ENCODE measurements around the gene SDHAF1.

The SDHAF1 gene

GRCh38 chr19:35983177-35983576, 11.8 kb upstream of the SDHAF1 start:
- TF ChIP-seq SPI1 (IDR thresholded peaks at IDR 0.05; ENCODE audit: borderline replicate concordance, low read depth) (no peak), POLR2AphosphoS5 (IDR thresholded peaks at IDR 0.05; ENCODE audit: low read depth) (no peak), GABPA (IDR thresholded peaks at IDR 0.05; ENCODE audit: low read depth) (no peak)
- TF ChIP-seq, protein P1, sequence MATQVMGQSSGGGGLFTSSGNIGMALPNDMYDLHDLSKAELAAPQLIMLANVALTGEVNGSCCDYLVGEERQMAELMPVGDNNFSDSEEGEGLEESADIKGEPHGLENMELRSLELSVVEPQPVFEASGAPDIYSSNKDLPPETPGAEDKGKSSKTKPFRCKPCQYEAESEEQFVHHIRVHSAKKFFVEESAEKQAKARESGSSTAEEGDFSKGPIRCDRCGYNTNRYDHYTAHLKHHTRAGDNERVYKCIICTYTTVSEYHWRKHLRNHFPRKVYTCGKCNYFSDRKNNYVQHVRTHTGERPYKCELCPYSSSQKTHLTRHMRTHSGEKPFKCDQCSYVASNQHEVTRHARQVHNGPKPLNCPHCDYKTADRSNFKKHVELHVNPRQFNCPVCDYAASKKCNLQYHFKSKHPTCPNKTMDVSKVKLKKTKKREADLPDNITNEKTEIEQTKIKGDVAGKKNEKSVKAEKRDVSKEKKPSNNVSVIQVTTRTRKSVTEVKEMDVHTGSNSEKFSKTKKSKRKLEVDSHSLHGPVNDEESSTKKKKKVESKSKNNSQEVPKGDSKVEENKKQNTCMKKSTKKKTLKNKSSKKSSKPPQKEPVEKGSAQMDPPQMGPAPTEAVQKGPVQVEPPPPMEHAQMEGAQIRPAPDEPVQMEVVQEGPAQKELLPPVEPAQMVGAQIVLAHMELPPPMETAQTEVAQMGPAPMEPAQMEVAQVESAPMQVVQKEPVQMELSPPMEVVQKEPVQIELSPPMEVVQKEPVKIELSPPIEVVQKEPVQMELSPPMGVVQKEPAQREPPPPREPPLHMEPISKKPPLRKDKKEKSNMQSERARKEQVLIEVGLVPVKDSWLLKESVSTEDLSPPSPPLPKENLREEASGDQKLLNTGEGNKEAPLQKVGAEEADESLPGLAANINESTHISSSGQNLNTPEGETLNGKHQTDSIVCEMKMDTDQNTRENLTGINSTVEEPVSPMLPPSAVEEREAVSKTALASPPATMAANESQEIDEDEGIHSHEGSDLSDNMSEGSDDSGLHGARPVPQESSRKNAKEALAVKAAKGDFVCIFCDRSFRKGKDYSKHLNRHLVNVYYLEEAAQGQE (IDR thresholded peaks at IDR 0.05; ENCODE audit: insufficient replicate concordance, low read depth), result no peak
- TF ChIP-seq, protein P2, sequence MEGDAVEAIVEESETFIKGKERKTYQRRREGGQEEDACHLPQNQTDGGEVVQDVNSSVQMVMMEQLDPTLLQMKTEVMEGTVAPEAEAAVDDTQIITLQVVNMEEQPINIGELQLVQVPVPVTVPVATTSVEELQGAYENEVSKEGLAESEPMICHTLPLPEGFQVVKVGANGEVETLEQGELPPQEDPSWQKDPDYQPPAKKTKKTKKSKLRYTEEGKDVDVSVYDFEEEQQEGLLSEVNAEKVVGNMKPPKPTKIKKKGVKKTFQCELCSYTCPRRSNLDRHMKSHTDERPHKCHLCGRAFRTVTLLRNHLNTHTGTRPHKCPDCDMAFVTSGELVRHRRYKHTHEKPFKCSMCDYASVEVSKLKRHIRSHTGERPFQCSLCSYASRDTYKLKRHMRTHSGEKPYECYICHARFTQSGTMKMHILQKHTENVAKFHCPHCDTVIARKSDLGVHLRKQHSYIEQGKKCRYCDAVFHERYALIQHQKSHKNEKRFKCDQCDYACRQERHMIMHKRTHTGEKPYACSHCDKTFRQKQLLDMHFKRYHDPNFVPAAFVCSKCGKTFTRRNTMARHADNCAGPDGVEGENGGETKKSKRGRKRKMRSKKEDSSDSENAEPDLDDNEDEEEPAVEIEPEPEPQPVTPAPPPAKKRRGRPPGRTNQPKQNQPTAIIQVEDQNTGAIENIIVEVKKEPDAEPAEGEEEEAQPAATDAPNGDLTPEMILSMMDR (IDR thresholded peaks at IDR 0.05; ENCODE audit: insufficient read depth, low read length), result no peak
- no peaks in the 10 kb centered on the region for H3K27me3 ChIP-seq (ENCODE audit: insufficient read depth, poor library complexity, severe bottlenecking)
- no peak for DNase-seq (ENCODE audit: low read depth in 1 of 2, low spot score in 1 of 2)
- no peak overlapping the region for H3K4me3 ChIP-seq (replicated peaks; ENCODE audit: insufficient read depth, low read length)
- H3K27ac ChIP-seq (replicated peaks), result no peak overlapping the region

GRCh38 chr19:35986111-35986510, 8.9 kb upstream of the SDHAF1 start:
- no peaks in the 10 kb centered on the region for H3K27me3 ChIP-seq (ENCODE audit: insufficient read depth, poor library complexity, severe bottlenecking)
- TF ChIP-seq SPI1 (IDR thresholded peaks at IDR 0.05; ENCODE audit: borderline replicate concordance, low read depth) (no peak), POLR2AphosphoS5 (IDR thresholded peaks at IDR 0.05; ENCODE audit: low read depth) (no peak), GABPA (IDR thresholded peaks at IDR 0.05; ENCODE audit: low read depth) (no peak)
- TF ChIP-seq, protein P1 (IDR thresholded peaks at IDR 0.05; ENCODE audit: insufficient replicate concordance, low read depth), result no peak
- TF ChIP-seq, protein P2 (IDR thresholded peaks at IDR 0.05; ENCODE audit: insufficient read depth, low read length), result no peak
- DNase-seq (ENCODE audit: low read depth in 1 of 2, low spot score in 1 of 2), result no peak

GRCh38 chr19:35986664-35987570, 8.1 kb upstream of the SDHAF1 start:
- peak; percentile 75 to 78 for DNase-seq (ENCODE audit: low read depth in 1 of 2, low spot score in 1 of 2)
- TF ChIP-seq SPI1 (IDR thresholded peaks at IDR 0.05; ENCODE audit: borderline replicate concordance, low read depth), result 0 out of 2 replicates have a peak, but pooled peaks have one; percentile 9
- TF ChIP-seq, protein P2 (IDR thresholded peaks at IDR 0.05; ENCODE audit: insufficient read depth, low read length), result peak; percentile 2
- no peak for TF ChIP-seq GABPA (IDR thresholded peaks at IDR 0.05; ENCODE audit: low read depth)
- TF ChIP-seq, protein P1 (IDR thresholded peaks at IDR 0.05; ENCODE audit: insufficient replicate concordance, low read depth), result peak; percentile 28

More at GRCh38 chr19:35986111-35986510, 8.9 kb upstream of the SDHAF1 start:
- no peak overlapping the region for H3K4me3 ChIP-seq (replicated peaks; ENCODE audit: insufficient read depth, low read length)
- no peak overlapping the region for H3K27ac ChIP-seq (replicated peaks)

More at GRCh38 chr19:35986664-35987570, 8.1 kb upstream of the SDHAF1 start:
- Histone ChIP-seq H3K27ac (replicated peaks) (no peak overlapping the region; the same call in 1 of the 2 replicates), H3K4me3 (replicated peaks; ENCODE audit: insufficient read depth, low read length) (peak overlapping the region; percentile 56), H3K27me3 (ENCODE audit: insufficient read depth, poor library complexity, severe bottlenecking) (no peaks in the 10 kb centered on the region)

Data from HL-60 (cell line).